CD4-positive, alpha-beta T cell (primary cell): ENCODE results near the gene CCDC51. TPM values are rescaled to one million over a fixed set of nuclear protein-coding genes. Genes with fewer than 3 reads are reported as not detected.

Experiments
- ATAC-seq: fragments of 200-7000 bp; cut with Tn5 transposase; one replicate; pipeline ENCODE4 v1.10.0; 2022; ENCODE audit warnings: mild to moderate bottlenecking; ENCODE audit not compliant: poor library complexity
- CTCF ChIA-PET: fragments of 350-600 bp; sonication (Branson Sonifier 250); formaldehyde crosslinking; loops from one replicate; lab custom pipeline; 2021; ENCODE audit warnings: antibody characterized with exemption, inconsistent platforms; lab: Charles Lee
- POLR2A ChIA-PET: fragments of 350-600 bp; sonication (Branson Sonifier 250); formaldehyde crosslinking; loops from one replicate; lab custom pipeline; 2021; ENCODE audit warnings: antibody characterized with exemption, inconsistent platforms; lab: Charles Lee
- DNase-seq, 14 experiments: peaks; one replicate each; pipeline ENCODE4 v3.0.0-alpha.2; 2013 to 2020; ENCODE audit warnings: mixed read lengths in 2 of 14
- H3K27ac ChIP-seq, 2 donors: one replicate each; pipeline versions ENCODE4 v1.5.1 to v1.7.0; 2013; ENCODE audit warnings: low read length in 2 of 2, low read depth in 1 of 2, mild to moderate bottlenecking in 1 of 2
- H3K27me3 ChIP-seq, 2 experiments: 1 replicate in 1 of 2; 2 replicates in 1 of 2; pipeline versions ENCODE4 v1.6.1 to v1.7.0; 2013; ENCODE audit warnings: low read length in 2 of 2, control low read depth in 1 of 2, mild to moderate bottlenecking in 1 of 2, moderate library complexity in 1 of 2; ENCODE audit not compliant: insufficient read depth in 2 of 2, control insufficient read depth in 1 of 2
- H3K36me3 ChIP-seq: one replicate; pipeline ENCODE4 v1.6.1; 2013; ENCODE audit warnings: low read length, control low read depth; ENCODE audit not compliant: insufficient read depth
- H3K4me1 ChIP-seq: one replicate; pipeline ENCODE4 v1.6.1; 2013; ENCODE audit warnings: low read length, control low read depth; ENCODE audit not compliant: insufficient read depth
- H3K4me3 ChIP-seq: one replicate; pipeline ENCODE4 v1.5.1; 2013; ENCODE audit warnings: mild to moderate bottlenecking, low read length, moderate library complexity
- H3K9me3 ChIP-seq, 2 experiments: 1 replicate in 1 of 2; 2 replicates in 1 of 2; pipeline versions ENCODE4 v1.6.1 to v1.7.0; 2013; ENCODE audit warnings: low read length in 2 of 2, mild to moderate bottlenecking in 2 of 2, control low read depth in 1 of 2, moderate library complexity in 1 of 2; ENCODE audit not compliant: control insufficient read depth in 1 of 2, insufficient read depth in 1 of 2
- H3K27ac Mint-ChIP-seq: one replicate; pipeline ENCODE4 v1.8.0; 2020; ENCODE audit warnings: mixed read lengths
- H3K27me3 Mint-ChIP-seq: one replicate; pipeline ENCODE4 v1.8.0; 2021; ENCODE audit warnings: mixed read lengths
- H3K36me3 Mint-ChIP-seq: one replicate; pipeline ENCODE4 v1.8.0; 2021; ENCODE audit warnings: low read depth, mixed read lengths
- H3K4me1 Mint-ChIP-seq: one replicate; pipeline ENCODE4 v1.8.0; 2021; ENCODE audit warnings: low read depth, mixed read lengths
- H3K4me3 Mint-ChIP-seq: one replicate; pipeline ENCODE4 v1.8.0; 2020; ENCODE audit warnings: mild to moderate bottlenecking, mixed read lengths
- H3K9me3 Mint-ChIP-seq: one replicate; pipeline ENCODE4 v1.8.0; 2020; ENCODE audit warnings: mixed read lengths
- CTCF ChIP-seq: fragments of 200-600 bp; IDR thresholded peaks from one replicate; pipeline ENCODE4 v1.8.0; 2022; ENCODE audit warnings: antibody characterized with exemption, mild to moderate bottlenecking
- intact Hi-C, 2 experiments: fragments of 100-400 bp; cut with DNase I in 1 of 2; cut with micrococcal nuclease in 1 of 2; formaldehyde crosslinking; loops; one replicate each; pipeline versions ENCODE4 v1.15.1 to v1.9.0; 2023 to 2025; cut with DNase I, micrococcal nuclease
- total RNA-seq, 174 experiments: library from RNA in 2 of 174; stranded (reverse) in 2 of 174; gene quantifications; one replicate each; pipeline ENCODE4 v1.2.3 and lab custom pipeline; 2021 to 2026

The CCDC51 gene
- total RNA-seq, 2 experiments from 2014 or later = 5.5 to 5.8 TPM

DNA sequence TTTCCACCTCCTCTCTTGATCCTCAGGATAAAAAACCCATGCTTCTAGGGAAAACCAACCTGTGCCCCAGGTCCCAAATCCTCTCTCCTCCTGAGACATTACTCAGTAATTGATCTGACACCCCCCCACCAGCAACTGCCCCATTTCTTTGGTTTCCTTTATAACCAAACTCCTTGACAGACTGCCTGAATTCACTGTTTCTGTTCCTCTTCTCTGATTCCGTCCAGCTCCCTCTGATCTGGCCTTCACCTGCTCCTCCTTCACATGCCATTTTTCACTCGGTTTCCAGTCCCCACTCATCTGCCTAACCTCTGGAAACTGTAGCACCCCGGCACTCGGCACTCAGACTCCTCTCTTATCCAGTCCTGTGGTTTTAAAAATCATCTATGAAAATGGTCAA, 2.1 kb downstream of the CCDC51 start:
- intact Hi-C loops = loop anchor here (2.0 to 5.0 kb wide), 5 partner anchors 39 to 656 kb away; partner anchors contain the start of gene SMARCC1 (in 1 of the 2)
- H3K27ac Mint-ChIP-seq = no peak overlapping the region
- H3K4me3 Mint-ChIP-seq = no peak overlapping the region

DNA sequence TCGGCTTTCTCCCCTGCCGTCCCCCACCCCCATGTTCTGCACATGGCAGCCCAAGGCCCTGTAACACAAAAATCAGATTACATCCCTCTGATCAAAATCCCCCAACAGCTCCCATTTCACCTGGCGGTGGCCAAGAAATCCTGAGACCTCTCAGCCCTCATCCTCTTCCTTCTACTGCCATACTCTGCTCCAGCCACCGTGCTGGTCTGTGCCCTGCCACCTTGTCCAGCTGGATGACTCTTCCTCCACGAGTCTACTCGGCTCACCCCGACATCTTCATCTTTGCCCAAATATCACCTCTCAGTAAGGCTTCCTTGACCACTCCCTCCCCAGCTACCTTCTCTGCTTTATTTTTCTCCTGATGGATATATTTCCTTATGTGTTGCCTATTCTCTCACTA, 3.1 kb downstream of the CCDC51 start:
- H3K4me1 Mint-ChIP-seq = peaks cover 37% of the 10 kb centered on the region
- Histone ChIP-seq H3K36me3 (peaks cover 21% of the 10 kb centered on the region), H3K27me3 (no peaks in the 10 kb centered on the region), H3K4me1 (peaks cover 44% of the 10 kb centered on the region), H3K27ac (no peak overlapping the region), H3K4me3 (no peak overlapping the region), H3K9me3 (no peaks in the 10 kb centered on the region)
- H3K4me3 Mint-ChIP-seq = no peak overlapping the region
- H3K27me3 Mint-ChIP-seq = no peaks in the 10 kb centered on the region
- no peak for TF ChIP-seq CTCF
- DNase-seq (no peak), ATAC-seq (no peak)
- H3K27ac Mint-ChIP-seq = no peak overlapping the region
- intact Hi-C loops = loop anchor here (1.0 to 5.0 kb wide), 9 partner anchors 36 to 655 kb away; partner anchors contain the start of gene SMARCC1 (in 1 of the 2)
- CTCF ChIA-PET = interaction anchor here (0.8 to 3.0 kb wide), 17 partner anchors 10 to 207 kb away, joined by 3 to 118 read pairs (median 10); partner anchors contain the start of genes ATRIP and ZNF589
- H3K9me3 Mint-ChIP-seq = no peaks in the 10 kb centered on the region
- peaks cover 29% of the 10 kb centered on the region for H3K36me3 Mint-ChIP-seq
- POLR2A ChIA-PET = interaction anchor here (0.6 to 2.2 kb wide), 10 partner anchors 10 to 81 kb away, joined by 3 to 37 read pairs (median 8); partner anchors contain the start of genes ATRIP and SHISA5

More for the DNA sequence above, 2.1 kb downstream of the CCDC51 start:
- ATAC-seq = no peak
- H3K27ac ChIP-seq = no peak overlapping the region
- POLR2A ChIA-PET = no interaction called here
- no peaks in the 10 kb centered on the region for H3K27me3 Mint-ChIP-seq
- no peak for DNase-seq
- TF ChIP-seq CTCF = no peak
- H3K4me1 ChIP-seq = peaks cover 51% of the 10 kb centered on the region
- no peaks in the 10 kb centered on the region for H3K9me3 Mint-ChIP-seq
- H3K9me3 ChIP-seq = no peaks in the 10 kb centered on the region
- H3K36me3 ChIP-seq = peaks cover 21% of the 10 kb centered on the region
- no peak overlapping the region for H3K4me3 ChIP-seq
- H3K36me3 Mint-ChIP-seq = peaks cover 31% of the 10 kb centered on the region
- CTCF ChIA-PET = interaction anchor here (3.0 kb wide), 1 partner anchor 37 kb away, joined by 118 read pairs; no protein-coding TSS in a partner anchor
- no peaks in the 10 kb centered on the region for H3K27me3 ChIP-seq
- peaks cover 44% of the 10 kb centered on the region for H3K4me1 Mint-ChIP-seq

- Histone ChIP-seq H3K9me3 (no peaks in the 10 kb centered on the region), H3K4me1 (peaks cover 40% of the 10 kb centered on the region), H3K36me3 (peaks cover 17% of the 10 kb centered on the region), H3K4me3 (no peak overlapping the region), H3K27ac (no peak overlapping the region), H3K27me3 (no peaks in the 10 kb centered on the region)
- H3K4me1 Mint-ChIP-seq = peaks cover 36% of the 10 kb centered on the region
- ChIA-PET CTCF (interaction anchor here (0.6 to 3.0 kb wide), 56 partner anchors 10 to 347 kb away, joined by 3 to 118 read pairs (median 5); partner anchors contain the start of genes ATRIP, CDC25A, NCKIPSD and NME6), POLR2A (interaction anchor here (0.5 to 2.2 kb wide), 13 partner anchors 10 to 162 kb away, joined by 3 to 37 read pairs (median 7); partner anchors contain the start of genes ATRIP and SHISA5)
- no peak overlapping the region for H3K4me3 Mint-ChIP-seq
- H3K36me3 Mint-ChIP-seq = peaks cover 27% of the 10 kb centered on the region
- ATAC-seq (no peak), DNase-seq (no peak)
- no peak for TF ChIP-seq CTCF
- no peak overlapping the region for H3K27ac Mint-ChIP-seq
- H3K27me3 Mint-ChIP-seq = no peaks in the 10 kb centered on the region
- intact Hi-C loops = loop anchor here (1.0 to 5.0 kb wide), 9 partner anchors 35 to 654 kb away; partner anchors contain the start of gene SMARCC1 (in 1 of the 2)
- H3K9me3 Mint-ChIP-seq = no peaks in the 10 kb centered on the region
These were observed 3.5 kb downstream of the CCDC51 start for GRCh38 chr3:48436477-48436787.
